Body of pancreas (tissue), 4 donors: Measurements from ENCODE around the gene AMIGO3.
"Not testable (repeated sequence)": the region's sequence is repeated elsewhere in the genome, so short reads cannot be mapped to it uniquely, and the experiment has no call there.

Experiments used
- CTCF ChIP-seq, 7 experiments: fragments of 450-650 bp in 4 of 7; fragments of 200-600 bp in 3 of 7; sonication (generic) in 3 of 7; IDR thresholded peaks; one replicate each; pipeline ENCODE4 v1.5.1; 2016 to 2019; ENCODE audit warnings: antibody characterized with exemption in 7 of 7
- POLR2A ChIP-seq, 3 donors: fragments of 450-650 bp; IDR thresholded peaks; one replicate each; pipeline ENCODE4 v1.6.1; 2016; ENCODE audit warnings: antibody characterized with exemption in 3 of 3, mild to moderate bottlenecking in 2 of 3

- not testable (repeated sequence) for TF ChIP-seq CTCF (IDR thresholded peaks at IDR 0.05)
- peak in 2 of 3 donors; percentile 23 to 26 for TF ChIP-seq POLR2A (IDR thresholded peaks at IDR 0.05)
Measured at GRCh38 chr3:49686769-49687423, 32.6 kb downstream of the AMIGO3 start.
